KBM-7 (cell line): ENCODE results near the gene PLTP.
A peak's percentile ranks its signal among the peaks of the same experiment; 100 is the strongest.
"Not testable (repeated sequence)": the region's sequence is repeated elsewhere in the genome, so short reads cannot be mapped to it uniquely, and the experiment has no call there.

Experiments used
- DNase-seq: peaks from one replicate; pipeline ENCODE4 v3.0.0-alpha.2; 2015
- in situ Hi-C: fragments of 300-500 bp; cut with MboI; formaldehyde crosslinking; loops from 2 replicates; pipeline ENCODE4 v1.14.3; 2020; ENCODE audit warnings: low sequenced_read_pairs, low pct_unique_long_range_greater_than_20kb, mixed read lengths

The PLTP gene

GRCh38 chr20:45886590-45887345, 25.2 kb downstream of the PLTP start:
- in situ Hi-C loops: no loop called here
- DNase-seq: no peak

- DNase-seq: no peak
- in situ Hi-C loops: no loop called here
Measured at GRCh38 chr20:45883100-45883469, 28.9 kb downstream of the PLTP start.

DNA sequence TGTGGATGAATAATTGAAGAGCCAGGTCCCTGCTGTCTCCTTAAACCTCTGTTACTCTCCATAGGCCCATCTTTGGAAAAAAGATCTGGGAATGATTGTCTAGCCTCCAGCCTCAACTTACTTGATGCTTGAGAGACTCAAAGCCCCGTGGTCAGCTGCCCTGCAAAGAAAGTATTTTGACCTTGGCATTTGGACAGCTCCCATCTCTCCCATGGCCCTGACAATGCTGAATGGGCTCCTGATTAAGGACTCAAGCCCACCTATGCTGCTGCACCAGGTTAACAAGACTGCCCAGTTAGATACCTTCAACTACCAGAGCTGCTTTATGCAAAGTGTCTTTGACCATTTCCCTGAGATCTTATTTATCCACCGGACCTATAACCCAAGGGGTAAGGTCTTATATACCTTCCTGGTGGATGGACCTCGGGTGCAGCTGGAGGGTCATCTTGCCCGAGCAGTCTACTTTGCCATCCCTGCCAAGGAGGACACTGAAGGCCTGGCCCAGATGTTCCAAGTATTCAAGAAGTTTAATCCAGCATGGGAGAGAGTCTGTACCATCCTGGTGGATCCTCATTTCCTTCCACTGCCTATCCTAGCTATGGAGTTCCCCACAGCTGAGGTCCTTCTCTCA, 29.4 kb downstream of the PLTP start:
- in situ Hi-C loops: no loop called here
- no peak for DNase-seq

- in situ Hi-C loops: no loop called here
- peak; percentile 99 for DNase-seq
Measured at GRCh38 chr20:45880988-45881788, 30.8 kb downstream of the PLTP start, which contains the start of gene ZSWIM1. Gene ZSWIM1 (plus strand): TSS chr20:45881227. CDS start chr20:45882593, 1,366 bp downstream.

GRCh38 chr20:45878076-45878761, 33.7 kb downstream of the PLTP start:
- in situ Hi-C loops: no loop called here
- no peak for DNase-seq

GRCh38 chr20:45874576-45874975, 37.4 kb downstream of the PLTP start:
- in situ Hi-C loops: no loop called here
- no peak for DNase-seq

GRCh38 chr20:45874104-45874481, 37.9 kb downstream of the PLTP start:
- in situ Hi-C loops: not testable (repeated sequence)

GRCh38 chr20:45873409-45874103, 38.4 kb downstream of the PLTP start:
- in situ Hi-C loops: no loop called here
- no peak for DNase-seq

More at GRCh38 chr20:45874104-45874481, 37.9 kb downstream of the PLTP start:
- DNase-seq: not testable (repeated sequence)

- in situ Hi-C loops: no loop called here
- no peak for DNase-seq
Measured at GRCh38 chr20:45872626-45873025, 39.3 kb downstream of the PLTP start.

GRCh38 chr20:45867819-45868176, 44.2 kb downstream of the PLTP start:
- no peak for DNase-seq
- in situ Hi-C loops: no loop called here

- DNase-seq: no peak
- in situ Hi-C loops: no loop called here
Measured at GRCh38 chr20:45867136-45867818, 44.7 kb downstream of the PLTP start.

- in situ Hi-C loops: no loop called here
- no peak for DNase-seq
Measured at GRCh38 chr20:45866454-45866853, 45.5 kb downstream of the PLTP start.

DNA sequence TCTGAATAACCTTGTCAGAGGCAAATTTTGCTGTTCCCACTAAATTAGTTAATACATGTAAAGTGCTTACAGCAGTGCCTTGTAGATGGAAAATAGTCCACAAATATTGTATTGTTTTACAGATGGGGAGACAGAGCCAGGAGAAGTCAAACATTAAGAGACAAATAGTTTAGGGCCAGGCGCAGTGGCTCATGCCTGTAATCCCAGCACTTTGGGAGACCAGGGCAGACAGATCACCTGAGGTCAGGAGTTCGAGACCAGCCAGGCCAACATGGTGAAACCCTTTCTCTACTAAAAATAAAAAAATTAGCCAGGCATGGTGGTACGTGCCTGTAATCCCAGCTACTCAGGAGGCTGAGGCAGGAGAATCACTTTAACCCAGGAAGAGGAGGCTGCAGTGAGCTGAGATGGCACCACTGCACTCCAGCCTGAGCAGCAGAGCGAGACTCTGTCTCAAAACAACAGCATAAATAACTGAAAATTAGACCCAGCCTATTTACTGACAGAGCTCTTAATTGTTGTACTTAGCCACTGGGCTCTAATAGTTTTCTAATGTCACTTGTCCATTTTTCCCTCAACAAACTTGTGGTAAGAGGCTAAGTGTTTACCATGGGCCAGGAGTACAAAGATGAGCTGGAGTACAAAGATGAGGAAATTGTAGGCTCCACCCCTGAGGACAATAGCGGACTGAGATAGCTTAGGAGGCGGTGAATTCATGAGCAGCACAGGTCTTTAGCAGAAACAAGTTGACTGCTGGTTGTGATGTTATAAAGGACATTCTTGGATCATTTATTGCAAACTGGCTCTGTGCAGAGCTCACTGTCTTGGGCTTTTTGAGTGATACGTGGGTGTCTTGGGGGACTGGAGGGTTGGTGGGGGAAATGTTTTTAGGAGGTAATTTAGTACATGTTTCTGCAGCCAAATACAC, 48.1 kb downstream of the PLTP start:
- in situ Hi-C loops: no loop called here
- DNase-seq: no peak

DNA sequence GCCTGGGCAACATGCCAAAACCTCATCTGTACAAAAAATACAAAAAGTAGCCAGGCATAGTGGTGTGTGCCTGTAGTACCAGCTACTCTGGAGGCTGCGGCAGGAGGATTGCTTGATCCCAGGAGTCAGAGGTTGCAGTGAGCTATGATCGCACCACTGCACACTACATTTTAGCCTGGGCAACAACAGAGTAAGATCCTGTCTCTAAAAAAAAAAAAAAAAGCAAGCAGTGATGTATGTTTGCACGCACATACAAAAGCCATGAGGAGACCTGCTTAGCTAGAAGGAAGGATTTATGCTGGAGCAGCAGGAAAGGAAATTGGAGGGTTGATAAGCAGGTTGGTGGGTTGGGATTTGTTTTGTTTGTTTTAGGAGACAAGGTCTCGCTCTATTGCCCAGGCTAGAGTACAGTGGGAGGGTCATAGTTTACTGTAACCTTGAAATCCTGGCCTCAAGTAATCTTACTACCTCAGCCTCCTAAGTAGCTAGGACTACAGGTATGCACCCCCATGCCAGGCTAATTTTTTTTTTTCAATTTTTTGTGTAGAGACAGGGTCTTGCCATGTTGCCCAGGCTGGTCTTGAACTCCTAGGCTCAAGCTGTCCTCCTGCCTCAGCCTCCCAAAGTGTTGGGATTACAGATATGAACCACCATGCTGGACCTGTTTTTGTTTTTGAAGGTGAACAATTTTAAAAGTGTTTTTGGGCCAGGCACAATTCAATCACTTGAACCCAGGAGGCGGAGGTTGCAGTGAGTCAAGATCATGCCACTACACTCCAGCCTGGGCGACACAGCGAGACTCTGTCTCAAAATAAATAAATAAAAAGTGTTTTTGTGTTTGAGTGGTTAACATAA, 50.5 kb downstream of the PLTP start:
- DNase-seq: peak; percentile 36
- in situ Hi-C loops: no loop called here

DNA sequence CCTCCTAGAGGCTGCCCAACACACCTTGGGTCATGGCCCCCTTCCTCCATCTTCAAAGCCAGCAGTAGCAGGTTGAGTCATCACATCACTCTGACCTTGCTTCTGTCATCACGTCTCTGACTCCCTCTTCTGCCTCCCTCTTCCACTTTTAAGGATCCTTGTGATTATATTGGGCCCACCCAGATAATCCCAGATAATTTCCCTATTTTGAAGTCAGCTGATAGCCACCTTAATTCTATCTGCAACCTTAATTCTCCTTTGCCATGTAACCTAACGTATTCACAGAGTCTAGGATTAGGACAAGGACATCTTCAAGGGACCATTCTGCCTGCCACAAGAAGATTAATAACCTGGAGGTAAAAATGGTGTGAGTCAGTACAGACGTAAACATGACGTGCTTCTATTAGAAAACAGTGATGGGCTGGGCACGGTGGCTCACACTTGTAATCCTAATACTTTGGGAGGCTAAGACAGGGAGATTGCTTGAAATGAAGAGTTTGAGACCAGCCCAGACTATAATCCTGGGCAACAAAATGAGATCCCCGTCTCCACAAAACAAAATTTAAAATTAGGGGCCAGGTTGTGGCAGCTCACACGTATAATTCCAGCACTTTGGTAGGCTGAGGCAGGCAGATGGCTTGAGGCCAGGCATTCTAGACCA, 51.3 kb downstream of the PLTP start:
- in situ Hi-C loops: no loop called here
- DNase-seq: no peak

GRCh38 chr20:45859916-45860315, 52.0 kb downstream of the PLTP start:
- DNase-seq: no peak
- in situ Hi-C loops: no loop called here
